Gastrocnemius medialis (tissue), 4 donors: ENCODE results near the gene ELL2. TPM values are rescaled to one million over a fixed set of nuclear protein-coding genes. Genes with fewer than 3 reads are reported as not detected.

Experiments
- ATAC-seq, 2 donors: fragments of 150-250 bp; one replicate each; pipeline ENCODE4 v1.9.1; 2016
- DNase-seq, 2 donors: peaks; one replicate each; pipeline ENCODE4 v3.0.0-alpha.2; 2019
- H3K27ac ChIP-seq, 4 donors: fragments of 200-600 bp; sonication (generic); 1 replicate in 1 of 4; 2 replicates in 3 of 4; pipeline ENCODE4 v1.5.1; 2016 to 2018; ENCODE audit warnings: mild to moderate bottlenecking in 2 of 4, moderate library complexity in 1 of 4
- H3K27me3 ChIP-seq, 3 donors: fragments of 200-600 bp; sonication (generic) in 2 of 3; 1 replicate in 1 of 3; 2 replicates in 2 of 3; pipeline versions ENCODE4 v1.5.1 to v1.6.0; 2016 to 2019; ENCODE audit warnings: mild to moderate bottlenecking in 1 of 3, moderate library complexity in 1 of 3
- H3K36me3 ChIP-seq, 2 donors: fragments of 200-600 bp; sonication (generic) in 1 of 2; one replicate each; pipeline ENCODE4 v1.5.1; 2017 to 2018
- H3K4me1 ChIP-seq, 2 donors: fragments of 200-600 bp; sonication (generic) in 1 of 2; one replicate each; pipeline ENCODE4 v1.5.1; 2016 to 2017; ENCODE audit warnings: mild to moderate bottlenecking in 2 of 2
- H3K4me3 ChIP-seq, 4 donors: fragments of 200-600 bp; sonication (generic) in 3 of 4; 1 replicate in 1 of 4; 2 replicates in 3 of 4; pipeline ENCODE4 v1.5.1; 2016 to 2019; ENCODE audit warnings: mild to moderate bottlenecking in 2 of 4
- H3K9me3 ChIP-seq, 3 donors: fragments of 200-600 bp; sonication (generic) in 2 of 3; 1 replicate in 1 of 3; 2 replicates in 2 of 3; pipeline ENCODE4 v1.5.1; 2016 to 2019
- CTCF ChIP-seq, 5 experiments: fragments of 450-650 bp in 3 of 5; fragments of 200-600 bp in 2 of 5; sonication (generic) in 2 of 5; IDR thresholded peaks in 4 of 5; conservative IDR thresholded peaks in 1 of 5; 1 replicate in 4 of 5; 2 replicates in 1 of 5; pipeline ENCODE4 v1.5.1; 2016 to 2019; ENCODE audit warnings: antibody characterized with exemption in 5 of 5, mild to moderate bottlenecking in 3 of 5, moderate library complexity in 3 of 5
- POLR2A ChIP-seq, 2 donors: fragments of 450-650 bp; IDR thresholded peaks; one replicate each; pipeline ENCODE4 v1.6.1; 2017; ENCODE audit warnings: antibody characterized with exemption in 2 of 2, mild to moderate bottlenecking in 2 of 2, moderate library complexity in 2 of 2
- in situ Hi-C, 4 donors: fragments of 200-750 bp; cut with MboI; loops; one replicate each; pipeline versions ENCODE4 v1.15.0 to v1.8.0; 2017; ENCODE audit warnings: low sequenced_read_pairs in 4 of 4
- intact Hi-C: fragments of 100-400 bp; cut with DNase I; formaldehyde crosslinking; loops from one replicate; pipeline ENCODE4 v1.15.1; 2023; ENCODE audit warnings: low total_unique reads
- total RNA-seq, 4 donors: library from RNA; depleted of rRNA; stranded (reverse); fragments of >200 nt; gene quantifications; one replicate each; pipeline versions ENCODE4 v1.1.0 to v1.2.3, GENCODE V29; 2016

The ELL2 gene
- total RNA-seq, 4 donors from 2014 or later: 35.2 to 64.5 (median 42.9) TPM

- DNase-seq (peak in 1 of 2 donors; percentile 10), ATAC-seq (no peak)
- TF ChIP-seq CTCF (IDR thresholded peaks at IDR 0.05 in 4 of 5, conservative IDR thresholded peaks at IDR 0.05 in 1 of 5): no peak
- TF ChIP-seq POLR2A (IDR thresholded peaks at IDR 0.05): no peak
- in situ Hi-C loops: loop anchor here in 1 of 4 donors (10.0 kb wide), 1 partner anchor 726 kb away; no protein-coding TSS in a partner anchor
- Histone ChIP-seq H3K36me3 (no peaks in the 10 kb centered on the region), H3K27me3 (no peaks in the 10 kb centered on the region), H3K9me3 (no peaks in the 10 kb centered on the region), H3K4me1 (peaks cover 10 to 14% of the 10 kb centered on the region in 2 donors), H3K27ac (no peak overlapping the region), H3K4me3 (no peak overlapping the region)
- intact Hi-C loops: no loop called here
Observed at GRCh38 chr5:95878417-95879323, 83.0 kb downstream of the ELL2 start.

GRCh38 chr5:95876782-95877181 lies 84.9 kb downstream of the ELL2 start:
- H3K9me3 ChIP-seq: no peaks in the 10 kb centered on the region
- H3K27me3 ChIP-seq: no peaks in the 10 kb centered on the region
- peaks cover 3 to 10% of the 10 kb centered on the region in 2 donors for H3K4me1 ChIP-seq
- ATAC-seq (no peak), DNase-seq (no peak)
- intact Hi-C loops (no loop called here), in situ Hi-C loops (loop anchor here in 1 of 4 donors (10.0 kb wide), 1 partner anchor 728 kb away; no protein-coding TSS in a partner anchor)
- no peak overlapping the region for H3K4me3 ChIP-seq
- H3K36me3 ChIP-seq: no peaks in the 10 kb centered on the region
- H3K27ac ChIP-seq: no peak overlapping the region
- TF ChIP-seq CTCF (IDR thresholded peaks at IDR 0.05 in 4 of 5, conservative IDR thresholded peaks at IDR 0.05 in 1 of 5): no peak
- TF ChIP-seq POLR2A (IDR thresholded peaks at IDR 0.05): no peak

GRCh38 chr5:95874246-95874645 lies 87.4 kb downstream of the ELL2 start:
- in situ Hi-C loops: loop anchor here in 3 of 4 donors (10.0 to 25.0 kb wide), 3 partner anchors 731 to 838 kb away; no protein-coding TSS in a partner anchor

GRCh38 chr5:95873351-95873750 lies 88.3 kb downstream of the ELL2 start:
- Histone ChIP-seq H3K4me1 (peaks cover 17 to 18% of the 10 kb centered on the region in 2 donors), H3K27ac (peak overlapping the region in 2 of 4 donors; percentile 57 to 78), H3K27me3 (no peaks in the 10 kb centered on the region), H3K4me3 (no peak overlapping the region), H3K36me3 (no peaks in the 10 kb centered on the region), H3K9me3 (no peaks in the 10 kb centered on the region)
- in situ Hi-C loops: loop anchor here in 3 of 4 donors (10.0 to 25.0 kb wide), 3 partner anchors 731 to 839 kb away; no protein-coding TSS in a partner anchor
- ATAC-seq (no peak), DNase-seq (peak in 1 of 2 donors; percentile 11)
- intact Hi-C loops: no loop called here
- TF ChIP-seq CTCF (IDR thresholded peaks at IDR 0.05 in 4 of 5, conservative IDR thresholded peaks at IDR 0.05 in 1 of 5): no peak
- no peak for TF ChIP-seq POLR2A (IDR thresholded peaks at IDR 0.05)

More at GRCh38 chr5:95874246-95874645, 87.4 kb downstream of the ELL2 start:
- H3K4me3 ChIP-seq: no peak overlapping the region
- DNase-seq (no peak), ATAC-seq (no peak)
- peaks cover 17 to 18% of the 10 kb centered on the region in 2 donors for H3K4me1 ChIP-seq
- intact Hi-C loops: no loop called here
- H3K27me3 ChIP-seq: no peaks in the 10 kb centered on the region
- no peaks in the 10 kb centered on the region for H3K36me3 ChIP-seq
- TF ChIP-seq POLR2A (IDR thresholded peaks at IDR 0.05): no peak
- no peak for TF ChIP-seq CTCF (IDR thresholded peaks at IDR 0.05 in 4 of 5, conservative IDR thresholded peaks at IDR 0.05 in 1 of 5)
- no peaks in the 10 kb centered on the region for H3K9me3 ChIP-seq
- H3K27ac ChIP-seq: no peak overlapping the region
